SK-N-SH (cell line): ENCODE data around the gene ARHGAP6. TPM values are rescaled to one million over a fixed set of nuclear protein-coding genes. Genes with fewer than 3 reads are reported as not detected.

Experiments used
- CTCF ChIA-PET: fragments of 300-600, 350-600 bp; formaldehyde crosslinking; extraction: SDS; loops from one replicate; lab custom pipeline; 2021; lab: Yijun Ruan, JAX
- POLR2A ChIA-PET: fragments of 350-600 bp; sonication (Branson Sonifier 250); formaldehyde crosslinking; extraction: SDS; loops from one replicate; lab custom pipeline; 2020; ENCODE audit warnings: antibody characterized with exemption, inconsistent platforms; lab: Yijun Ruan, JAX
- DNase-seq: peaks from one replicate; pipeline ENCODE4 v3.0.0; 2012
- H2AFZ ChIP-seq: fragments of 200-600 bp; sonication (generic); 2 replicates; pipeline ENCODE4 v1.8.1; 2016; ENCODE audit warnings: antibody characterized with exemption, mild to moderate bottlenecking, low read depth
- H3F3A ChIP-seq: fragments of 200-600 bp; sonication (generic); replicated peaks from 2 replicates; pipeline ENCODE3; 2016; ENCODE audit warnings: antibody characterized with exemption, mild to moderate bottlenecking; ENCODE audit not compliant: insufficient read depth
- H3K27ac ChIP-seq, 2 experiments: fragments of 200-500 bp in 1 of 2; fragments of 200-600 bp in 1 of 2; sonication (Bioruptor generic) in 1 of 2; sonication (generic), shearing (Covaris generic) in 1 of 2; 2 replicates each; pipeline versions ENCODE4 v1.5.1 to v1.6.1; 2014 to 2016; ENCODE audit warnings: low read depth in 2 of 2, inconsistent platforms in 1 of 2, low read length in 1 of 2, mild to moderate bottlenecking in 1 of 2, mixed read lengths in 1 of 2
- H3K27me3 ChIP-seq: fragments of 200-600 bp; sonication (generic), shearing (Covaris generic); 2 replicates; pipeline ENCODE4 v1.6.1; 2016; ENCODE audit warnings: mixed run types; ENCODE audit not compliant: insufficient read depth
- H3K36me3 ChIP-seq, 2 experiments: fragments of 200-500 bp in 1 of 2; fragments of 200-600 bp in 1 of 2; sonication (Bioruptor generic) in 1 of 2; sonication (generic) in 1 of 2; replicated peaks in 1 of 2; 2 replicates each; pipeline versions ENCODE3 to v1.5.1; 2014 to 2016; ENCODE audit warnings: low read length in 1 of 2, mild to moderate bottlenecking in 1 of 2; ENCODE audit not compliant: insufficient read depth in 2 of 2, control insufficient read depth in 1 of 2
- H3K4me1 ChIP-seq, 2 experiments: fragments of 200-500 bp in 1 of 2; fragments of 200-600 bp in 1 of 2; sonication (Bioruptor generic) in 1 of 2; sonication (generic), shearing (Covaris generic) in 1 of 2; 2 replicates each; pipeline versions ENCODE4 v1.5.1 to v1.6.1; 2014 to 2016; ENCODE audit warnings: low read depth in 1 of 2, low read length in 1 of 2, mixed run types in 1 of 2; ENCODE audit not compliant: insufficient read depth in 2 of 2, control insufficient read depth in 1 of 2
- H3K4me2 ChIP-seq: fragments of 200-600 bp; sonication (generic), shearing (Covaris generic); 2 replicates; pipeline ENCODE4 v1.6.1; 2017; ENCODE audit warnings: mixed run types
- H3K4me3 ChIP-seq, 2 experiments: fragments of 200-500 bp in 1 of 2; fragments of 200-600 bp in 1 of 2; sonication (Bioruptor generic) in 1 of 2; sonication (generic), shearing (Covaris generic) in 1 of 2; 2 replicates each; pipeline versions ENCODE4 v1.5.1 to v1.8.1; 2014 to 2016; ENCODE audit warnings: low read depth in 2 of 2, inconsistent platforms in 1 of 2, low read length in 1 of 2, mild to moderate bottlenecking in 1 of 2, mixed read lengths in 1 of 2, moderate library complexity in 1 of 2
- H3K79me2 ChIP-seq: fragments of 200-600 bp; sonication (generic); 2 replicates; pipeline ENCODE4 v1.8.1; 2017; ENCODE audit warnings: mild to moderate bottlenecking; ENCODE audit not compliant: insufficient read depth
- H3K9ac ChIP-seq: fragments of 200-600 bp; sonication (generic); 2 replicates; pipeline ENCODE4 v1.6.1; 2017; ENCODE audit warnings: mixed run types
- H3K9me2 ChIP-seq: fragments of 200-600 bp; sonication (generic); 2 replicates; pipeline ENCODE4 v1.6.1; 2017; ENCODE audit warnings: mixed run types
- H3K9me3 ChIP-seq: fragments of 200-600 bp; sonication (generic); 2 replicates; pipeline ENCODE4 v1.6.1; 2017; ENCODE audit warnings: mixed run types, mild to moderate bottlenecking, moderate library complexity
- H4K20me1 ChIP-seq: fragments of 200-600 bp; sonication (generic); 2 replicates; pipeline ENCODE4 v1.6.1; 2017; ENCODE audit warnings: mild to moderate bottlenecking, mixed run types; ENCODE audit not compliant: insufficient read depth
- CHD2 ChIP-seq: fragments of 150-350 bp; IDR thresholded peaks from 2 replicates; pipeline ENCODE4 v1.6.1; 2018; ENCODE audit warnings: low read length; ENCODE audit not compliant: partially characterized antibody
- EP300 ChIP-seq, 2 experiments: IDR thresholded peaks; 2 replicates each; pipeline versions ENCODE4 v1.4.0 to v1.6.1; 2012; ENCODE audit warnings: borderline replicate concordance in 1 of 2, low read depth in 1 of 2, low read length in 1 of 2
- FOXJ3 ChIP-seq: sonication (generic); formaldehyde crosslinking; IDR thresholded peaks from 2 replicates; pipeline ENCODE4 v1.5.1; 2020; ENCODE audit warnings: mild to moderate bottlenecking, missing genetic modification reagents
- FOXM1 ChIP-seq: IDR thresholded peaks from 2 replicates; pipeline ENCODE4 v1.4.0; 2012; ENCODE audit warnings: low read depth, mild to moderate bottlenecking
- GATA2 ChIP-seq: sonication (generic); formaldehyde crosslinking; IDR thresholded peaks from 2 replicates; pipeline ENCODE4 v1.5.0; 2020; ENCODE audit warnings: mild to moderate bottlenecking, missing genetic modification reagents
- IRF3 ChIP-seq: fragments of 150-350 bp; IDR thresholded peaks from 2 replicates; pipeline ENCODE4 v1.6.1; 2016; ENCODE audit warnings: mild to moderate bottlenecking, low read depth, low read length
- MXI1 ChIP-seq: IDR thresholded peaks from 2 replicates; pipeline ENCODE4 v1.6.1; 2012; ENCODE audit warnings: mild to moderate bottlenecking, low read depth, low read length, improper control_type of control experiment
- PBX3 ChIP-seq: IDR thresholded peaks from 2 replicates; pipeline ENCODE4; 2012
- POLR2AphosphoS5 ChIP-seq: IDR thresholded peaks from 2 replicates; pipeline ENCODE4 v1.6.1; 2012; ENCODE audit warnings: low read depth, low read length
- RFX5 ChIP-seq: IDR thresholded peaks from 2 replicates; pipeline ENCODE4 v1.6.1; 2012; ENCODE audit warnings: mild to moderate bottlenecking, improper control_type of control experiment, low read length
- SIN3A ChIP-seq: IDR thresholded peaks from 2 replicates; pipeline ENCODE4 v1.6.1; 2012; ENCODE audit warnings: low read depth, mild to moderate bottlenecking, low read length, moderate library complexity, borderline replicate concordance
- TAF1 ChIP-seq: IDR thresholded peaks from 2 replicates; pipeline ENCODE4 v1.6.1; 2012; ENCODE audit warnings: low read depth, mild to moderate bottlenecking, low read length, moderate library complexity, borderline replicate concordance
- USF2 ChIP-seq: fragments of 150-350 bp; IDR thresholded peaks from 2 replicates; pipeline ENCODE4 v1.6.1; 2017; ENCODE audit warnings: antibody characterized with exemption, low read length, low read depth, borderline replicate concordance
- YY1 ChIP-seq: IDR thresholded peaks from 2 replicates; pipeline ENCODE4 v1.4.0; 2012; ENCODE audit warnings: low read depth, mild to moderate bottlenecking
- ZBTB33 ChIP-seq: IDR thresholded peaks from 2 replicates; pipeline ENCODE4 v1.4.0; 2012; ENCODE audit warnings: low read depth, borderline replicate concordance
- WGBS: methylation state at CpG from one replicate; pipeline ENCODE4 v1.1.6; 2017; ENCODE audit warnings: low lambda C conversion rate; 5-methylcytosine and 5-hydroxymethylcytosine counted together
- polyA plus RNA-seq, 3 experiments: library from polyadenylated mRNA; depleted of rRNA; stranded (reverse); fragments of >200 nt; gene quantifications; 2 replicates each; pipeline ENCODE4 v1.2.3, GENCODE V29; 2012

The ARHGAP6 gene
- polyA plus RNA-seq, 1 of the 3 experiments (the other 2 are of a cell fraction), result 0.16 TPM

- ChIA-PET POLR2A (no interaction called here), CTCF (interaction anchor here (1.5 kb wide), 1 partner anchor 17 kb away, joined by 6 read pairs; no protein-coding TSS in a partner anchor)
- DNase-seq, result no peak
- Histone ChIP-seq H3K36me3 (no peaks in the 10 kb centered on the region), H3K79me2 (no peaks in the 10 kb centered on the region), H3K9ac (no peak overlapping the region), H3K4me2 (no peak overlapping the region), H4K20me1 (no peaks in the 10 kb centered on the region), H2AFZ (no peak overlapping the region), H3K9me3 (no peaks in the 10 kb centered on the region), H3K9me2 (no peaks in the 10 kb centered on the region), H3K4me1 (no peaks in the 10 kb centered on the region), H3K4me3 (no peak overlapping the region), H3K27me3 (no peaks in the 10 kb centered on the region), H3K27ac (no peak overlapping the region), H3F3A (no peaks in the 10 kb centered on the region)
- TF ChIP-seq GATA2 (CRISPR knock-in tag), result no peak
- no peak for TF ChIP-seq RFX5
- TF ChIP-seq USF2, result no peak
- TF ChIP-seq IRF3, result no peak
- TF ChIP-seq POLR2AphosphoS5, result no peak
- no peak for TF ChIP-seq FOXM1
- no peak for TF ChIP-seq PBX3
- TF ChIP-seq FOXJ3 (CRISPR knock-in tag), result no peak
- TF ChIP-seq CHD2, result no peak
- TF ChIP-seq ZBTB33, result no peak
- TF ChIP-seq EP300 (IDR thresholded peaks at IDR 0.05; ENCODE audit: borderline replicate concordance in 1 of 2, low read depth in 1 of 2, low read length in 1 of 2), result no peak
- TF ChIP-seq MXI1, result no peak
- no peak for TF ChIP-seq TAF1
- no peak for TF ChIP-seq SIN3A
- no peak for TF ChIP-seq YY1
- 29% methylated on average over 3 of the region's 3 CpGs for WGBS
Observed at GRCh38 chrX:11398139-11398538, 267.6 kb downstream of the ARHGAP6 start.
